GM12865 (cell line): ENCODE measurements around the gene CA5A.
"Not testable (repeated sequence)": the region's sequence is repeated elsewhere in the genome, so short reads cannot be mapped to it uniquely, and the experiment has no call there.

Source experiments
- DNase-seq: peaks from one replicate; pipeline ENCODE4 v3.0.0; 2010; ENCODE audit warnings: low read depth
- H3K4me3 ChIP-seq: 2 replicates; pipeline ENCODE4 v1.5.1; 2011; ENCODE audit warnings: mild to moderate bottlenecking, low read depth, low read length, control low read depth
- CTCF ChIP-seq: IDR thresholded peaks from 2 replicates; pipeline ENCODE4 v1.5.1; 2011; ENCODE audit warnings: low read length, control low read depth, low read depth, inconsistent platforms; ENCODE audit not compliant: insufficient read depth; ENCODE audit errors: missing control alignments

The CA5A gene

GRCh38 chr16:87918338-87918737 is 18.0 kb downstream of the CA5A start:
- DNase-seq = no peak
- no peak overlapping the region for H3K4me3 ChIP-seq
- TF ChIP-seq CTCF = no peak

- DNase-seq = no peak
- no peak for TF ChIP-seq CTCF
- no peak overlapping the region for H3K4me3 ChIP-seq
Measured at GRCh38 chr16:87917503-87917902, 18.8 kb downstream of the CA5A start.

- no peak overlapping the region for H3K4me3 ChIP-seq
- TF ChIP-seq CTCF = no peak
- DNase-seq = no peak
Measured at GRCh38 chr16:87914812-87915211, 21.5 kb downstream of the CA5A start.

DNA sequence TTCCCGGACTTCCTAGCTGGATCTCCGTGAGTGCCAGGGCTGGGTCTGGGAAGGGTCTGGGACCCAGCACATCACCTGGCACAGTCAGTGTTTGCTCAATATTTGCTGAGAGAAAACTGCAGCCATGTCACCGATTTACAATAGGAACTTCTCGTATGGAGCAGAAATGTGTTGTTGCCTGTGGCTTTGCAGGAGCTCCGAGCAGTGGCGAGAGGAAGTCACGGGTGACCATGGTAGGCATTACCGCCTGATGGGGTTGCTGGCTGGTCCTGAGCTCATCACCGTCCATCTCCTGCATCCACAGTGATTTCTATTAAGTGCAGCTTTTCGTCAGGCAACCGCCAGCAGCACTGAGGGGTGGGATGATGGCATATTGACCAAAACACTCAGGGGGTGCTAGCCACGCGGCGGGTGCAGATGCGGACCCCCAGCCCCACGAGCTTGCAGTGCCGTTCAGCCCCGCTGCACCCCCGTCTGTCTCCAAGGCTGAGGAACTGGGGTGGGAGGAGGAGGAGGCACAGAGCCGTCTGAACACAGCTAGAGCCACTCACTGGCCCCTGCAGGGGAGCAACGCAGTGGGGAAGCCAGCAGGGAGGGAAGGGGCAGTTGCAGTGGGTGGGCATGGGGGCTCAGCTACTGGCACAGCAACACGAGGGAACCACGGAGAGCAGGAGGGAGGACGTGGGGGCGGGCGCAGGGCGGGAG is 22.2 kb downstream of the CA5A start:
- H3K4me3 ChIP-seq, DNase-seq: not testable (repeated sequence)

GRCh38 chr16:87912691-87913090 is 23.6 kb downstream of the CA5A start:
- not testable (repeated sequence) for DNase-seq

GRCh38 chr16:87911106-87911763 is 25.1 kb downstream of the CA5A start:
- not testable (repeated sequence) for H3K4me3 ChIP-seq, DNase-seq

More at GRCh38 chr16:87912691-87913090, 23.6 kb downstream of the CA5A start:
- H3K4me3 ChIP-seq = not testable (repeated sequence)

GRCh38 chr16:87909203-87909935 is 27.0 kb downstream of the CA5A start:
- DNase-seq = peak; percentile 92

GRCh38 chr16:87908101-87908500 is 28.2 kb downstream of the CA5A start:
- H3K4me3 ChIP-seq, DNase-seq: not testable (repeated sequence)

More at GRCh38 chr16:87909203-87909935, 27.0 kb downstream of the CA5A start:
- not testable (repeated sequence) for H3K4me3 ChIP-seq
- TF ChIP-seq CTCF = peak; percentile 86

DNA sequence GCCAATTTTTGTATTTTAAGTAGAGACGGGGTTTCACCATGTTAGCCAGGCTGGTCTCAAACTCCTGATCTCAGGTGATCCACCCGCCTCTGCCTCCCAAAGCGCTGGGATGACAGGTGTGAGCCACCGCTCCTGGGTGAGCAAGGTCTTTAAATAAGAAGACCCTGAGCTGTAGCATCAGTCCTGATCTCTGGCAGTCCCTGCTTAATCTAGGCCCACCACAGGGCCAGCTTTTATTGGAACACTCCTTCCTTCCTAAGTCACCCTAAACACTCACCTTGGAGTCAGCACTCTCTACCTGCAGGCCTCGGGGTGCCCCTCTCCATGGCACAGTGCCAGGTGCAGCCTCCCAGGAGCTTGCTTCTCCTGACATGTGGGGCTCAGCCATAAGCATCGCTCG is 30.8 kb downstream of the CA5A start:
- not testable (repeated sequence) for DNase-seq, H3K4me3 ChIP-seq

GRCh38 chr16:87904963-87905362 is 31.4 kb downstream of the CA5A start:
- H3K4me3 ChIP-seq, DNase-seq: not testable (repeated sequence)

- not testable (repeated sequence) for H3K4me3 ChIP-seq, DNase-seq
Measured at GRCh38 chr16:87900489-87900888, 35.8 kb downstream of the CA5A start.
